HL-60 (cell line): ENCODE data around the gene HS3ST3A1.

Source experiments
- DNase-seq, 2 experiments: peaks; one replicate each; pipeline ENCODE4 v3.0.0-alpha.2; 2010 to 2020; ENCODE audit warnings: low read depth in 1 of 2, low spot score in 1 of 2
- H3K27ac ChIP-seq: fragments of 250-450 bp; sonication (Bioruptor Pico); replicated peaks from 2 replicates; pipeline ENCODE4 v1.5.1; 2020; ENCODE audit warnings: mild to moderate bottlenecking, moderate library complexity
- H3K27me3 ChIP-seq: fragments of 250-450 bp; sonication (Bioruptor Pico); 2 replicates; pipeline ENCODE4 v1.5.1; 2021; ENCODE audit warnings: mild to moderate bottlenecking, moderate library complexity; ENCODE audit not compliant: insufficient read depth, poor library complexity, severe bottlenecking
- H3K4me3 ChIP-seq: replicated peaks from 2 replicates; pipeline ENCODE4 v1.5.1; 2011; ENCODE audit warnings: mild to moderate bottlenecking, control low read depth, low read length; ENCODE audit not compliant: insufficient read depth
- GABPA ChIP-seq: IDR thresholded peaks from 2 replicates; pipeline ENCODE4 v1.6.1; 2012; ENCODE audit warnings: low read depth
- POLR2AphosphoS5 ChIP-seq: IDR thresholded peaks from 2 replicates; pipeline ENCODE4 v1.6.1; 2012; ENCODE audit warnings: low read depth
- SPI1 ChIP-seq: IDR thresholded peaks from 2 replicates; pipeline ENCODE4 v1.6.1; 2012; ENCODE audit warnings: low read depth, mild to moderate bottlenecking, borderline replicate concordance
- TF ChIP-seq, protein P1 (sequence below): IDR thresholded peaks from 2 replicates; pipeline ENCODE4 v1.6.1; 2012; ENCODE audit warnings: low read depth; ENCODE audit not compliant: insufficient replicate concordance
- TF ChIP-seq, protein P2 (sequence below): IDR thresholded peaks from one replicate; pipeline ENCODE4 v1.5.1; 2011; ENCODE audit warnings: low read length, control low read depth, inconsistent platforms; ENCODE audit not compliant: insufficient read depth

Gene HS3ST3A1

DNA sequence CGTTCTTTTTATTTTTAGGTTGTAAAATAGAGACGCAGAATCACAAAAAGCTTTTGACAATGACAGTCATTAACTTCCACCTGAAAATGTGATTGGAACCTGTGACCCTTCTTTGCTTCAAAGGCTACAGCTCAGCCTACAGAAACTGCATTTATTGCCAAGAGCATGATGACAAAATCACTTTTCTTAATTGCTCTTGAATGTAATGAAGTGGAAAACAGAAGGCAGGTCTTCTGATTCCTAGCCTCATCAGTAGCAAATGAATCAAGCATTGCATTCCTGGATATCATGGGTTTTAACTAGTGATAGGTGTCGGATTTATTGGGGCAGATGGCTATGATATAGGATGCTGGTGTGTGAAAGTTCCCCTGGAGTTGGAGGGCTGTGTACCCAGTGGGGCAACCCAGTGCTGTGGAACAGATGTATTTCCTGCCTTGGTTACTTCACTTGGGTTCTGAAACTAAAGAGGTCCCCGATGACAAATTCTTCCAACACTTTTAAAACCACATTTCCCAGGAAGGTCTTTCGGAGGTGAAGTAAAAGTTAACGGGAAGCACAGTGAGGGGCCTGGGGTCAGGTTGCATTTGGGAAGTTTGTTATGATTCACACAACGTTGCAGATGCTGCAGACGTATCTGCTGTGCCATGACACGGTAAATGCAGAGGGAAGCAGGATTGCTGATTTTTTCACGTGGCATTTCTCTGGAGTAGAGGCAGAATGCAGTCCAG is 127.5 kb downstream of the HS3ST3A1 start:
- H3K27ac ChIP-seq = no peak overlapping the region
- H3K27me3 ChIP-seq = no peaks in the 10 kb centered on the region
- TF ChIP-seq, protein P1, sequence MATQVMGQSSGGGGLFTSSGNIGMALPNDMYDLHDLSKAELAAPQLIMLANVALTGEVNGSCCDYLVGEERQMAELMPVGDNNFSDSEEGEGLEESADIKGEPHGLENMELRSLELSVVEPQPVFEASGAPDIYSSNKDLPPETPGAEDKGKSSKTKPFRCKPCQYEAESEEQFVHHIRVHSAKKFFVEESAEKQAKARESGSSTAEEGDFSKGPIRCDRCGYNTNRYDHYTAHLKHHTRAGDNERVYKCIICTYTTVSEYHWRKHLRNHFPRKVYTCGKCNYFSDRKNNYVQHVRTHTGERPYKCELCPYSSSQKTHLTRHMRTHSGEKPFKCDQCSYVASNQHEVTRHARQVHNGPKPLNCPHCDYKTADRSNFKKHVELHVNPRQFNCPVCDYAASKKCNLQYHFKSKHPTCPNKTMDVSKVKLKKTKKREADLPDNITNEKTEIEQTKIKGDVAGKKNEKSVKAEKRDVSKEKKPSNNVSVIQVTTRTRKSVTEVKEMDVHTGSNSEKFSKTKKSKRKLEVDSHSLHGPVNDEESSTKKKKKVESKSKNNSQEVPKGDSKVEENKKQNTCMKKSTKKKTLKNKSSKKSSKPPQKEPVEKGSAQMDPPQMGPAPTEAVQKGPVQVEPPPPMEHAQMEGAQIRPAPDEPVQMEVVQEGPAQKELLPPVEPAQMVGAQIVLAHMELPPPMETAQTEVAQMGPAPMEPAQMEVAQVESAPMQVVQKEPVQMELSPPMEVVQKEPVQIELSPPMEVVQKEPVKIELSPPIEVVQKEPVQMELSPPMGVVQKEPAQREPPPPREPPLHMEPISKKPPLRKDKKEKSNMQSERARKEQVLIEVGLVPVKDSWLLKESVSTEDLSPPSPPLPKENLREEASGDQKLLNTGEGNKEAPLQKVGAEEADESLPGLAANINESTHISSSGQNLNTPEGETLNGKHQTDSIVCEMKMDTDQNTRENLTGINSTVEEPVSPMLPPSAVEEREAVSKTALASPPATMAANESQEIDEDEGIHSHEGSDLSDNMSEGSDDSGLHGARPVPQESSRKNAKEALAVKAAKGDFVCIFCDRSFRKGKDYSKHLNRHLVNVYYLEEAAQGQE = no peak
- TF ChIP-seq SPI1 (no peak), POLR2AphosphoS5 (no peak), GABPA (no peak)
- TF ChIP-seq, protein P2, sequence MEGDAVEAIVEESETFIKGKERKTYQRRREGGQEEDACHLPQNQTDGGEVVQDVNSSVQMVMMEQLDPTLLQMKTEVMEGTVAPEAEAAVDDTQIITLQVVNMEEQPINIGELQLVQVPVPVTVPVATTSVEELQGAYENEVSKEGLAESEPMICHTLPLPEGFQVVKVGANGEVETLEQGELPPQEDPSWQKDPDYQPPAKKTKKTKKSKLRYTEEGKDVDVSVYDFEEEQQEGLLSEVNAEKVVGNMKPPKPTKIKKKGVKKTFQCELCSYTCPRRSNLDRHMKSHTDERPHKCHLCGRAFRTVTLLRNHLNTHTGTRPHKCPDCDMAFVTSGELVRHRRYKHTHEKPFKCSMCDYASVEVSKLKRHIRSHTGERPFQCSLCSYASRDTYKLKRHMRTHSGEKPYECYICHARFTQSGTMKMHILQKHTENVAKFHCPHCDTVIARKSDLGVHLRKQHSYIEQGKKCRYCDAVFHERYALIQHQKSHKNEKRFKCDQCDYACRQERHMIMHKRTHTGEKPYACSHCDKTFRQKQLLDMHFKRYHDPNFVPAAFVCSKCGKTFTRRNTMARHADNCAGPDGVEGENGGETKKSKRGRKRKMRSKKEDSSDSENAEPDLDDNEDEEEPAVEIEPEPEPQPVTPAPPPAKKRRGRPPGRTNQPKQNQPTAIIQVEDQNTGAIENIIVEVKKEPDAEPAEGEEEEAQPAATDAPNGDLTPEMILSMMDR = no peak
- no peak for DNase-seq
- no peak overlapping the region for H3K4me3 ChIP-seq

DNA sequence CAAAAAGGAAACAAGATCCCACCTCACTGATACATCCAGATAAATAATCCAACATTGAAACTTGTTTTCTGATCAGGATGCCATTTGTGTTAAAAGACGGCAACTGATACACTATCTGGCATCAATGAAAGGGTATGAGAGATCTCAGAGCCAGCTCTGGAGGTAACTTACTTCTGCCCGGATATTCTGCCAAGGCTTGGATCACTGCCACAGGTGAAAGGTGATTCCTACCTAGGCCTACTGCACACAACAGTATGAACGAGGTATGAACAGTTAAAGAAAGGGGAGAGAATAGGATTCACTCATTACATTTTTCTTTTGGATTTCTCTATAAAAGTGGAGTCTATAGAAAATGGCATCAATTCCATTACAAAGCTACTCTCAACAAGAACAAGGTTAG is 136.1 kb downstream of the HS3ST3A1 start:
- H3K27ac ChIP-seq = no peak overlapping the region
- TF ChIP-seq SPI1 = no peak
- TF ChIP-seq, protein P1 = no peak
- TF ChIP-seq, protein P2 = no peak
- TF ChIP-seq GABPA = no peak
- no peak for TF ChIP-seq POLR2AphosphoS5
- no peak for DNase-seq
- no peak overlapping the region for H3K4me3 ChIP-seq
- H3K27me3 ChIP-seq = no peaks in the 10 kb centered on the region

DNA sequence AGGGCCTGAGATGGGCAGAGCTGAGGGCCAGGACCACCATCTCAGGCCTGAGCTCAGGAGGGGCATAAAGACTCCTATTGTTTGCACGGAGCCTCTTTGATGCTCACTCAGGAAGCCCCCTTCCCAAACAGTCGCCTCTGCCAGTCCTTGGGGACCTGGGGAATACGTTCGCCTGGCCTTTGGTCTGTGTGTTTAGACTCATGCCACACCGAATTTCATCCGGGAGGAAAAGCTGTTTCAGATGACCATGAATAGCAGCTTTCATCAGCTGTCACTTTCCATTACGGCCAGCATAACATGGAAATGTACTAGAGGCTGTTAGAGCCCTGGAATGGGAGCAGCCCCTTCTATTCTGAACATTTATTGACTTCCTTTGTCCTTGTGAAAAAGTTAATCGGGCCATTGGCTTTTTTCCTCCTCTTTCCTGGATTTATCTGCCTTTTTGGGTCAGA is 139.0 kb downstream of the HS3ST3A1 start:
- Histone ChIP-seq H3K27ac (no peak overlapping the region), H3K27me3 (no peaks in the 10 kb centered on the region), H3K4me3 (no peak overlapping the region)
- TF ChIP-seq, protein P1 = no peak
- TF ChIP-seq GABPA (no peak), POLR2AphosphoS5 (no peak), SPI1 (no peak)
- TF ChIP-seq, protein P2 = no peak
- DNase-seq = no peak
